Measurements from ENCODE around the gene CLEC4A. TPM values are rescaled to one million over a fixed set of nuclear protein-coding genes. Genes with fewer than 3 reads are reported as not detected.
"Not testable (repeated sequence)": the region's sequence is repeated elsewhere in the genome, so short reads cannot be mapped to it uniquely, and the experiment has no call there.

Gene CLEC4A
- total and polyA plus RNA-seq, 2 experiments from 2014 or later, result 0.48 TPM; not detected in 1

GRCh38 chr12:8179989-8180585, 56.7 kb downstream of the CLEC4A start:
- not testable (repeated sequence) for H3K4me1 ChIP-seq (ENCODE audit: insufficient read depth); H3K27me3 ChIP-seq (ENCODE audit: insufficient read depth); H3K36me3 Mint-ChIP-seq (ENCODE audit: low read depth); H3K79me2 ChIP-seq (replicated peaks; ENCODE audit: insufficient read depth); H3K9me2 ChIP-seq (ENCODE audit: insufficient read depth); H3K27me3 Mint-ChIP-seq (ENCODE audit: insufficient read depth, low read depth, poor library complexity); H3K27ac Mint-ChIP-seq; H3K27ac ChIP-seq (ENCODE audit: low read depth); H3K36me3 ChIP-seq (ENCODE audit: insufficient read depth); H3K4me1 Mint-ChIP-seq; H4K20me1 ChIP-seq (replicated peaks; ENCODE audit: insufficient read depth); H3F3A ChIP-seq (replicated peaks; ENCODE audit: low read depth)
- peak overlapping the region; percentile 76 for H3K4me2 ChIP-seq
- DNase-seq (ENCODE audit: low spot score) (peak; percentile 57), ATAC-seq (peak; percentile 56)
- H2AFZ ChIP-seq, result 0 out of 2 replicates have a peak overlapping the region, but pooled peaks have one; percentile 76
- TF ChIP-seq, protein P1, sequence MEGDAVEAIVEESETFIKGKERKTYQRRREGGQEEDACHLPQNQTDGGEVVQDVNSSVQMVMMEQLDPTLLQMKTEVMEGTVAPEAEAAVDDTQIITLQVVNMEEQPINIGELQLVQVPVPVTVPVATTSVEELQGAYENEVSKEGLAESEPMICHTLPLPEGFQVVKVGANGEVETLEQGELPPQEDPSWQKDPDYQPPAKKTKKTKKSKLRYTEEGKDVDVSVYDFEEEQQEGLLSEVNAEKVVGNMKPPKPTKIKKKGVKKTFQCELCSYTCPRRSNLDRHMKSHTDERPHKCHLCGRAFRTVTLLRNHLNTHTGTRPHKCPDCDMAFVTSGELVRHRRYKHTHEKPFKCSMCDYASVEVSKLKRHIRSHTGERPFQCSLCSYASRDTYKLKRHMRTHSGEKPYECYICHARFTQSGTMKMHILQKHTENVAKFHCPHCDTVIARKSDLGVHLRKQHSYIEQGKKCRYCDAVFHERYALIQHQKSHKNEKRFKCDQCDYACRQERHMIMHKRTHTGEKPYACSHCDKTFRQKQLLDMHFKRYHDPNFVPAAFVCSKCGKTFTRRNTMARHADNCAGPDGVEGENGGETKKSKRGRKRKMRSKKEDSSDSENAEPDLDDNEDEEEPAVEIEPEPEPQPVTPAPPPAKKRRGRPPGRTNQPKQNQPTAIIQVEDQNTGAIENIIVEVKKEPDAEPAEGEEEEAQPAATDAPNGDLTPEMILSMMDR (conservative IDR thresholded peaks at IDR 0.05; ENCODE audit: low read depth in 2 of 2), result peak in 1 of 2 experiments; percentile 44; a peak in 2 of 4 replicates
- peak; percentile 43; the same call in 1 of the 2 replicates for TF ChIP-seq POLR2AphosphoS5 (IDR thresholded peaks at IDR 0.05; ENCODE audit: low read depth)
- Mint-ChIP-seq H3K9me3 (peaks cover 15% of the 10 kb centered on the region; the same call in 2 of the 3 replicates), H3K4me3 (peak overlapping the region; percentile 66)
- peak overlapping the region; percentile 70 for H3K4me3 ChIP-seq

GRCh38 chr12:8181271-8181670, 57.9 kb downstream of the CLEC4A start:
- H3K27ac Mint-ChIP-seq; H3K36me3 ChIP-seq (ENCODE audit: insufficient read depth); H3K27me3 Mint-ChIP-seq (ENCODE audit: insufficient read depth, low read depth, poor library complexity); H3K36me3 Mint-ChIP-seq (ENCODE audit: low read depth); H3K4me3 ChIP-seq; H3K27ac ChIP-seq (ENCODE audit: low read depth); H4K20me1 ChIP-seq (replicated peaks; ENCODE audit: insufficient read depth); DNase-seq (ENCODE audit: low spot score); H3K4me2 ChIP-seq; H3K79me2 ChIP-seq (replicated peaks; ENCODE audit: insufficient read depth); H3K4me1 Mint-ChIP-seq; H3K4me1 ChIP-seq (ENCODE audit: insufficient read depth); H3K27me3 ChIP-seq (ENCODE audit: insufficient read depth); H2AFZ ChIP-seq; H3F3A ChIP-seq (replicated peaks; ENCODE audit: low read depth); H3K9me2 ChIP-seq (ENCODE audit: insufficient read depth); ATAC-seq: not testable (repeated sequence)
- H3K9me3 Mint-ChIP-seq, result peaks cover 15% of the 10 kb centered on the region; the same call in 2 of the 3 replicates
- peak overlapping the region; percentile 64 for H3K4me3 Mint-ChIP-seq

GRCh38 chr12:8182923-8183322, 59.5 kb downstream of the CLEC4A start:
- H3K4me3 Mint-ChIP-seq; H3F3A ChIP-seq (replicated peaks; ENCODE audit: low read depth); H3K4me3 ChIP-seq; H3K27me3 Mint-ChIP-seq (ENCODE audit: insufficient read depth, low read depth, poor library complexity); H3K36me3 Mint-ChIP-seq (ENCODE audit: low read depth); H3K4me2 ChIP-seq; H3K4me1 ChIP-seq (ENCODE audit: insufficient read depth); H3K4me1 Mint-ChIP-seq; H3K79me2 ChIP-seq (replicated peaks; ENCODE audit: insufficient read depth); H3K36me3 ChIP-seq (ENCODE audit: insufficient read depth); H3K9me2 ChIP-seq (ENCODE audit: insufficient read depth); ATAC-seq; DNase-seq (ENCODE audit: low spot score); H2AFZ ChIP-seq; H3K27ac Mint-ChIP-seq; H4K20me1 ChIP-seq (replicated peaks; ENCODE audit: insufficient read depth); H3K27me3 ChIP-seq (ENCODE audit: insufficient read depth); H3K27ac ChIP-seq (ENCODE audit: low read depth): not testable (repeated sequence)
- H3K9me3 Mint-ChIP-seq, result peaks cover 15% of the 10 kb centered on the region; the same call in 2 of the 3 replicates

- not testable (repeated sequence) for DNase-seq (ENCODE audit: low spot score)
These were observed 59.9 kb downstream of the CLEC4A start for GRCh38 chr12:8183346-8183745.

DNA sequence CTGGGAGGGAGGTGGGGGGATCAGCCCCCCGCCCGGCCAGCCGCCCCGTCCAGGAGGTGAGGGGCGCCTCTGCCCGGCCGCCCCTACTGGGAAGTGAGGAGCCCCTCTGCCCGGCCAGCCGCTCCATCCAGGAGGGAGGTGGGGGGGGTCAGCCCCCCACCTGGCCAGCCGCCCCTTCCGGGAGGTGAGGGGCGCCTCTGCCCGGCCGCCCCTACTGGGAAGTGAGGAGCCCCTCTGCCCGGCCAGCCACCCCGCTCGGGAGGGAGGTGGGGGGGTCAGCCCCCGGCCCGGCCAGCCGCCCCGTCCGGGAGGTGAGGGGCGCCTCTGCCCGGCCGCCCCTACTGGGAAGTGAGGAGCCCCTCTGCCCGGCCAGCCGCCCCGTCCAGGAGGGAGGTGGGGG, 60.8 kb downstream of the CLEC4A start:
- H3K4me3 ChIP-seq; H3K79me2 ChIP-seq (replicated peaks; ENCODE audit: insufficient read depth); H4K20me1 ChIP-seq (replicated peaks; ENCODE audit: insufficient read depth); H3K4me1 ChIP-seq (ENCODE audit: insufficient read depth); ATAC-seq; H3K36me3 ChIP-seq (ENCODE audit: insufficient read depth); H3K27ac Mint-ChIP-seq; H3K27me3 ChIP-seq (ENCODE audit: insufficient read depth); H3K4me2 ChIP-seq; H3K9me2 ChIP-seq (ENCODE audit: insufficient read depth); H3K27ac ChIP-seq (ENCODE audit: low read depth); H3K27me3 Mint-ChIP-seq (ENCODE audit: insufficient read depth, low read depth, poor library complexity); H3K4me1 Mint-ChIP-seq; H3K4me3 Mint-ChIP-seq; H3F3A ChIP-seq (replicated peaks; ENCODE audit: low read depth); H2AFZ ChIP-seq; H3K36me3 Mint-ChIP-seq (ENCODE audit: low read depth); DNase-seq (ENCODE audit: low spot score): not testable (repeated sequence)
- H3K9me3 Mint-ChIP-seq, result peaks cover 15% of the 10 kb centered on the region; the same call in 2 of the 3 replicates

More at GRCh38 chr12:8183346-8183745, 59.9 kb downstream of the CLEC4A start:
- not testable (repeated sequence) for H3K36me3 Mint-ChIP-seq (ENCODE audit: low read depth); H3K79me2 ChIP-seq (replicated peaks; ENCODE audit: insufficient read depth); H3K27ac ChIP-seq (ENCODE audit: low read depth); H3F3A ChIP-seq (replicated peaks; ENCODE audit: low read depth); H3K27me3 Mint-ChIP-seq (ENCODE audit: insufficient read depth, low read depth, poor library complexity); H3K4me3 Mint-ChIP-seq; H3K27ac Mint-ChIP-seq; H3K4me3 ChIP-seq; H2AFZ ChIP-seq; H3K4me1 Mint-ChIP-seq; H3K36me3 ChIP-seq (ENCODE audit: insufficient read depth); H3K4me2 ChIP-seq; ATAC-seq; H3K4me1 ChIP-seq (ENCODE audit: insufficient read depth); H3K9me2 ChIP-seq (ENCODE audit: insufficient read depth); H3K27me3 ChIP-seq (ENCODE audit: insufficient read depth); H4K20me1 ChIP-seq (replicated peaks; ENCODE audit: insufficient read depth)
- H3K9me3 Mint-ChIP-seq, result peaks cover 15% of the 10 kb centered on the region; the same call in 2 of the 3 replicates

Measured in GM23338 (cell line).